Astrocyte of the cerebellum (primary cell): ENCODE results near the gene PSMC4.

Experiments
- DNase-seq: peaks from one replicate; pipeline ENCODE4 v3.0.0-alpha.2; 2011; ENCODE audit warnings: low read depth
- H3K4me3 ChIP-seq: 2 replicates; pipeline ENCODE4 v1.5.1; 2011; ENCODE audit warnings: mild to moderate bottlenecking, low read depth, low read length, moderate library complexity
- CTCF ChIP-seq: IDR thresholded peaks from 2 replicates; pipeline ENCODE4 v1.5.1; 2012; ENCODE audit warnings: low read length, low read depth, moderate library complexity, mild to moderate bottlenecking; ENCODE audit errors: missing control alignments
- in situ Hi-C: cut with HindIII; loops from 2 replicates; pipeline ENCODE4 v1.10.0; 2017; ENCODE audit warnings: low sequenced_read_pairs

Gene PSMC4

GRCh38 chr19:39968789-39969188 lies 2.2 kb upstream of the PSMC4 start:
- in situ Hi-C loops: no loop called here
- no peak for DNase-seq
- no peak overlapping the region for H3K4me3 ChIP-seq
- TF ChIP-seq CTCF: no peak

GRCh38 chr19:39969266-39969665 lies 1.7 kb upstream of the PSMC4 start:
- H3K4me3 ChIP-seq: no peak overlapping the region
- TF ChIP-seq CTCF: no peak
- no peak for DNase-seq
- in situ Hi-C loops: no loop called here

GRCh38 chr19:39969681-39970424 lies 1.1 kb upstream of the PSMC4 start:
- no peak for DNase-seq
- H3K4me3 ChIP-seq: peak overlapping the region; percentile 99
- in situ Hi-C loops: no loop called here
- no peak for TF ChIP-seq CTCF

- H3K4me3 ChIP-seq: peak overlapping the region; percentile 99
- no peak for DNase-seq
- in situ Hi-C loops: no loop called here
- no peak for TF ChIP-seq CTCF
These were observed 615 bp upstream of the PSMC4 start for GRCh38 chr19:39970425-39970674.

- in situ Hi-C loops: no loop called here
- no peak for TF ChIP-seq CTCF
- peak overlapping the region; percentile 99 for H3K4me3 ChIP-seq
- DNase-seq: no peak
These were observed 543 bp downstream of the PSMC4 start for GRCh38 chr19:39971380-39972035.

GRCh38 chr19:39974377-39975155 lies 3.6 kb downstream of the PSMC4 start:
- H3K4me3 ChIP-seq: no peak overlapping the region
- in situ Hi-C loops: no loop called here
- no peak for DNase-seq
- TF ChIP-seq CTCF: no peak
